Peyer's patch (tissue), 4 donors: ENCODE data around the gene CASP14.

Source experiments
- POLR2A ChIP-seq, 2 donors: fragments of 450-650 bp; IDR thresholded peaks; one replicate each; pipeline ENCODE4 v1.5.1; 2017; ENCODE audit warnings: antibody characterized with exemption in 2 of 2, mild to moderate bottlenecking in 2 of 2, moderate library complexity in 2 of 2
- TF ChIP-seq, protein P1 (sequence below), 6 experiments: fragments of 450-650 bp in 4 of 6; fragments of 200-600 bp in 2 of 6; sonication (generic) in 1 of 6; IDR thresholded peaks; one replicate each; pipeline ENCODE4 v1.5.1; 2017 to 2019; ENCODE audit warnings: antibody characterized with exemption in 6 of 6, mild to moderate bottlenecking in 3 of 6, moderate library complexity in 1 of 6

DNA sequence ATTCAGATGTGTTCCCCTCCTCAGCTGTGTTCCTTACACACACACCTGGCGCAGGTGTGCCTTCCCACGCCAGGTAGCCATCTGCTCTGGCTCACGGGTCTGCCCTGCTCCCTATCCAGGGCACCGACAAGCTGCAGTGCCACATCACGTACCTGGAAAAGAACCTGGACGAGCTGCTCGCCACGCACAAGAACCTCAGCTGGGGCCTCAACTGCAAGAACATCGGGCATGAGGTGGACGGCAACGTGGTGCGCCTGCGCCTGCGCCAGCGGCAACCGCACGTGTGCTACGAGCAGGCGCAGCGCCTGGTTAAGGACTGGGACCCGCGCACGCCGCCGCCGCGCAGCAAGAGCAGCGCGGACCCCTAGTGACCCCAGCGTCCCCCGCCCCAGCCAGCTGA lies 26.5 kb upstream of the CASP14 start:
- TF ChIP-seq POLR2A (IDR thresholded peaks at IDR 0.05) = no peak
- TF ChIP-seq, protein P1, sequence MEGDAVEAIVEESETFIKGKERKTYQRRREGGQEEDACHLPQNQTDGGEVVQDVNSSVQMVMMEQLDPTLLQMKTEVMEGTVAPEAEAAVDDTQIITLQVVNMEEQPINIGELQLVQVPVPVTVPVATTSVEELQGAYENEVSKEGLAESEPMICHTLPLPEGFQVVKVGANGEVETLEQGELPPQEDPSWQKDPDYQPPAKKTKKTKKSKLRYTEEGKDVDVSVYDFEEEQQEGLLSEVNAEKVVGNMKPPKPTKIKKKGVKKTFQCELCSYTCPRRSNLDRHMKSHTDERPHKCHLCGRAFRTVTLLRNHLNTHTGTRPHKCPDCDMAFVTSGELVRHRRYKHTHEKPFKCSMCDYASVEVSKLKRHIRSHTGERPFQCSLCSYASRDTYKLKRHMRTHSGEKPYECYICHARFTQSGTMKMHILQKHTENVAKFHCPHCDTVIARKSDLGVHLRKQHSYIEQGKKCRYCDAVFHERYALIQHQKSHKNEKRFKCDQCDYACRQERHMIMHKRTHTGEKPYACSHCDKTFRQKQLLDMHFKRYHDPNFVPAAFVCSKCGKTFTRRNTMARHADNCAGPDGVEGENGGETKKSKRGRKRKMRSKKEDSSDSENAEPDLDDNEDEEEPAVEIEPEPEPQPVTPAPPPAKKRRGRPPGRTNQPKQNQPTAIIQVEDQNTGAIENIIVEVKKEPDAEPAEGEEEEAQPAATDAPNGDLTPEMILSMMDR (IDR thresholded peaks at IDR 0.05) = no peak
